ENCODE results near the gene FAM120AOS. TPM values are rescaled to one million over a fixed set of nuclear protein-coding genes. Genes with fewer than 3 reads are reported as not detected.

FAM120AOS gene
- total RNA-seq, 1 donor from 2014 or later, result 41.6 TPM

DNA sequence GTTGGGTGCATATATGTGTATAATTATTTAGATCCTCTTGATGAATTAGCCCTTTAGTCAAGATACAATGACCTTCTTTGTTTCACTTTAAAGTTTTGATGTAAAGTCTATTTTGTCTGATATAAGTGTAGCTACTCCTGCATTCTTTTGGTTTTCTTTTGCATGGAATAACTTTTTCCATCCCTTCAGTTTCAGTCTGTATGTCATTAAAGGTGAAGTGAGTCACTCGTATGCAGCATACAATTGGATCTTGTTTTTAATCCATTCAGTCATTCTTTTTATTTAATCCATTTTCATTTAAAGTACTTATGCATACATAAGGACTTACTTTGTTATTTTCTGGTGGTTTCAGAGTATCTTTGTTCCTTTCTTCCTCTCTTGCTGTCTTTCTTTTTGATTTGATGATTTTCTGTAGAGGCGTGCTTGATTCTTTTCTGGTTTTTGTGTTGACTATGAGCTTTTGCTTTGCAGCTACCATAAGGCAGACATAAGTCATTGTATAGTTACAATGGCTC, 38.1 kb downstream of the FAM120AOS start:
- no peak for DNase-seq (ENCODE audit: low spot score)
- intact Hi-C loops (cut with DNase I), result no loop called here
- no peak for ATAC-seq

DNA sequence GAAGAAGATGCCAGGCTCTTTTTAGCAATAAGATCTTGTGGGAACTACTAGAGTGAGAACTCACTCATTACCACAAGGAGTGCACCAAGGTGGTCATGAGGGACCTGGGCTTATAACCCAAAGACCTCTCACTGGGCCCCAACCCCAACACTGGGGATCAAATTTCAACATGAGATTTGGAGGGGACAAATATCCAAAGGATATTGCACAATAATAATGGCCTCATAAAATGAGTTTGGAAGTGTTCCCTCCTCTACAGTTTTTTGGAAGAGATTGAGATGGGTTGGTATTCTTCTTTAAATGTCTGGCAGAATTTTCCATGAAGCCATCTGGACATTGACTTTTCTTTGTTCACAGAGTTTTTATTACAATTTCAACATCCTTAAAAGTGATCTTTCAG, 39.9 kb downstream of the FAM120AOS start:
- intact Hi-C loops (cut with DNase I), result no loop called here
- ATAC-seq (no peak), DNase-seq (ENCODE audit: low spot score) (no peak)

DNA sequence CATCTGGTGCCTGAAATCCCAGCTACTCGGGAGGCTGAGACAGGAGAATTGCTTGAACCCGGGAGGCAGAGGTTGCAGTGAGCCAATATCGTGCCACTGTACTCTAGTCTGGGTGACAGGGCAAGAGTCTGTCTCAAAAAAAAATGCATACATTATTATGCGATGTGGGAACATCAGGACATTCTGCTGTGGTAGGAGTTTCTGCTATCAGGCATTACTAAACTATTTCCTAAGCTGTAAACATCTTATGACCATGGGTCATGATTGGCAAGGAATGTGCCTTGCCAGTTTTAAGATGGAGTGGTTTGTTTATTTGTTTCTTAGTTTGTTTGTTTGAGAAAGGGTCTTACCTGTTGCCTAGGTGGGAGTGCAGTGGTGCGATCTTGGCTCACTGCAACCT, 47.0 kb downstream of the FAM120AOS start:
- DNase-seq (ENCODE audit: low spot score), result no peak
- intact Hi-C loops (cut with DNase I), result no loop called here
- no peak for ATAC-seq

DNA sequence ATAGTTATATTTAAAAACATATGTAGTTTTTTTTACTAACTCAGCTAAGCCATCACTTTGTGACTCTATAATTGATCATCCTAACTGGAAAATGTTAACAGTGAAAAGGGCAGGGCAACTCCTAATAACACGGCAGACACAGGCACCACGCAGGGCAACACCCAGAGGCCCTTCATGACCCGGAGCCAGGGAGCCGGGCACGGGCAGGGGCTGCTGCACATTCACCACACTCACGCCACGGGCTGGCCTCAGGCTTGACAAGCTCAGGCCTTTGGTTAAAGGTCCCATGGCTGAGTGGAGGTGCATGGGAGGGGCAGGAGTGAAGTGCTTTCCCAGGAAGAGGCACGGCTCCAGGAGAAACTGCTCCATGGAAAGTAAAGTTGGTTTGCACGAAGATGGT, 54.9 kb downstream of the FAM120AOS start:
- no peak for DNase-seq (ENCODE audit: low spot score)
- intact Hi-C loops (cut with DNase I), result no loop called here

DNA sequence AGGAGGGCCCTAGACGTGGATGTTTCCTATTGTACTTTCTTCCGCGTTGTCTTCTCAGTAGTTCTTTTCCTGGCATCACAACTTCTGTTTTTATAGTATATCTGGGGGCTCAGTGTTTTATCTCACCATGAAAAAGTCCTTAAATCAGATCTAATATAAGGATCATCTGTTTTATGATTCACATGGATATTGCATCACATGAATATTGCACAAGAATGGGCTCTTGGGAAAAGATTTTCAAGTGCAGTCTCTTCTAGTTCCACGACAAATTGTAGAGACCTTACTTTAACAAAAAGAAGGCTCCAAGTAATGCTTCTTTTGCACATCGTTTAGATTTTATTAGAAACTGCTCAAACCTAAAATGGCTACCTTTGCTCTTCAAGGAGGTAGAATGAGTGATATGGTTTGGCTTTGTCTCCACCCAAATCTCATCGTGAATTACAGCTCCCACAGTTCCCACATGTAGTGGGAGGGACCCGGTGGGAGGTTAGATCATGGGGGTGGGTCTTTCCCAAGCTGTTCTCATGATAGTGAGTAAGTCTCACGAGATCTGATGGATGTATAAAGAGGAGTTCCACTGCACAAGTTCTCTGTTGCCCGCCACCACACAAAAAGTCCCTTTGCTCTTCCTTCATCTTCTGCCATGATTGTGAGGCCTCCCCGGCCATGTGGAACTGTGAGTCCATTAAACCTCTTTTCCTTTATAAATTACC, 55.6 kb downstream of the FAM120AOS start:
- ATAC-seq (no peak), DNase-seq (ENCODE audit: low spot score) (no peak)
- intact Hi-C loops (cut with DNase I), result no loop called here

More for the DNA sequence above, 54.9 kb downstream of the FAM120AOS start:
- no peak for ATAC-seq

Other genes with a start within 250 kb of the FAM120AOS start
- 74.1 TPM for gene FAM120A, start 1.9 kb downstream of the FAM120AOS start, total RNA-seq
- 41.5 TPM for gene PHF2, start 123.0 kb upstream of the FAM120AOS start, total RNA-seq